Measurements from ENCODE around the gene XIRP2. TPM values are rescaled to one million over a fixed set of nuclear protein-coding genes. Genes with fewer than 3 reads are reported as not detected.

Gene XIRP2
- total RNA-seq, 1 donor from 2014 or later: 0.25 TPM

DNA sequence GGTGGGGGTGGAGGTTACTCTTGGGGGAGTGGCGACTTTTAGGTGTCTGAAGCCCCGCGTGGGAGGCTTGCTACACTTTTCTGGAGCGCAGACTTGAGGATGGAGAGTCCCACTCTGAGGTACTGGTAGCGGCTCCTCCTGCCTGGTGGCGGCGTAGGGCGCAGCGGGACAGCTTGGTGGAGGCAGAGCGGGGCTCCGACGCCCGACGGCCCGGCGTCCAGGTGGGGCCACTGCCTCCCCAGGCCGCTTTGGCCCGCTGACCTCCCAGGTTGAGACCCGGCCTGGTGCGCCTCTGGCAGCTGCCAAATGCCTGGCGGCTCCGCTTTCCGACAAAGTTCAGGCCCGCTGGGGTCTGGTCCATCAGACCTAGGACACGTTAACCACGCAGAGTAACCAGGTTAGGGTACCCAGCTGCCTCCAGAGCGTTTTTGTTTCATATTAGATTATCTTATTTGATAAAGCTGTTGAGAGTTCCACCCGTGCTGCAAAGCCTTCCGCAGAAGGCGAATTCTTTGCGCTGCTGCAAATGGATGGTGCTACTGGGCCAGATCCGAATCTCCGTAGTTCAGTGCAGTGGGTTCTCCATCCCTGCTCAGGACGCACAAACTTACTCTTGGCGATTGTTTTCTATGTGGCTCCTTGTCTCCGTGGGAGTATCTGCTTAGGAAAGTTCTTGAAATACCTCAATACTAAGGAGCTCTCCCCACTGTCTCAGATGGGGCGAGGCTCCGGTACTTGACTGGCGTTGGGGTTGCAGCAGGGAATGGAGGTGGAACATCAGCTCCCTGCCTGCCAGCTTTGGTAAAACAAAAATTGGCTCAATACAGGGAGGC lies 405.9 kb downstream of the XIRP2 start:
- Histone ChIP-seq H3K27me3 (ENCODE audit: insufficient read depth, low read length) (no peaks in the 10 kb centered on the region), H3K4me2 (ENCODE audit: low read length) (peak overlapping the region; percentile 90), H3K4me1 (ENCODE audit: insufficient read depth, low read length) (peaks cover 5% of the 10 kb centered on the region), H2AFZ (ENCODE audit: low read depth, low read length) (peak overlapping the region; percentile 66), H4K20me1 (ENCODE audit: insufficient read depth, low read length) (peaks cover 6% of the 10 kb centered on the region), H3K9ac (ENCODE audit: low read length) (peak overlapping the region; percentile 56), H3K36me3 (ENCODE audit: insufficient read depth, low read length) (no peaks in the 10 kb centered on the region), H3K27ac (ENCODE audit: low read depth, low read length) (no peak overlapping the region), H3K4me3 (ENCODE audit: insufficient read depth, low read depth, low read length) (peak overlapping the region; percentile 83), H3K79me2 (ENCODE audit: insufficient read depth, low read length) (no peaks in the 10 kb centered on the region), H3K9me3 (ENCODE audit: insufficient read depth, low read depth, low read length) (no peaks in the 10 kb centered on the region)
- H3K9me3 Mint-ChIP-seq (ENCODE audit: unreplicated experiment): no peaks in the 10 kb centered on the region
- H3K27me3 Mint-ChIP-seq (ENCODE audit: low read depth, unreplicated experiment): no peaks in the 10 kb centered on the region
- no peaks in the 10 kb centered on the region for H3K4me1 Mint-ChIP-seq (ENCODE audit: low read depth, unreplicated experiment)
- H3K36me3 Mint-ChIP-seq (ENCODE audit: low read depth, unreplicated experiment): no peaks in the 10 kb centered on the region
- DNase-seq (ENCODE audit: low read depth): peak; percentile 34
- peak overlapping the region; percentile 96 for H3K4me3 Mint-ChIP-seq (ENCODE audit: unreplicated experiment)
- FAIRE-seq: no peak
- TF ChIP-seq, protein P1, sequence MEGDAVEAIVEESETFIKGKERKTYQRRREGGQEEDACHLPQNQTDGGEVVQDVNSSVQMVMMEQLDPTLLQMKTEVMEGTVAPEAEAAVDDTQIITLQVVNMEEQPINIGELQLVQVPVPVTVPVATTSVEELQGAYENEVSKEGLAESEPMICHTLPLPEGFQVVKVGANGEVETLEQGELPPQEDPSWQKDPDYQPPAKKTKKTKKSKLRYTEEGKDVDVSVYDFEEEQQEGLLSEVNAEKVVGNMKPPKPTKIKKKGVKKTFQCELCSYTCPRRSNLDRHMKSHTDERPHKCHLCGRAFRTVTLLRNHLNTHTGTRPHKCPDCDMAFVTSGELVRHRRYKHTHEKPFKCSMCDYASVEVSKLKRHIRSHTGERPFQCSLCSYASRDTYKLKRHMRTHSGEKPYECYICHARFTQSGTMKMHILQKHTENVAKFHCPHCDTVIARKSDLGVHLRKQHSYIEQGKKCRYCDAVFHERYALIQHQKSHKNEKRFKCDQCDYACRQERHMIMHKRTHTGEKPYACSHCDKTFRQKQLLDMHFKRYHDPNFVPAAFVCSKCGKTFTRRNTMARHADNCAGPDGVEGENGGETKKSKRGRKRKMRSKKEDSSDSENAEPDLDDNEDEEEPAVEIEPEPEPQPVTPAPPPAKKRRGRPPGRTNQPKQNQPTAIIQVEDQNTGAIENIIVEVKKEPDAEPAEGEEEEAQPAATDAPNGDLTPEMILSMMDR (IDR thresholded peaks at IDR 0.05; ENCODE audit: insufficient read depth, low read depth, low read length): no peak
- no peak for TF ChIP-seq EZH2 (IDR thresholded peaks at IDR 0.05; ENCODE audit: insufficient read depth, low read length)
- H3K27ac Mint-ChIP-seq (ENCODE audit: unreplicated experiment): no peak overlapping the region

DNA sequence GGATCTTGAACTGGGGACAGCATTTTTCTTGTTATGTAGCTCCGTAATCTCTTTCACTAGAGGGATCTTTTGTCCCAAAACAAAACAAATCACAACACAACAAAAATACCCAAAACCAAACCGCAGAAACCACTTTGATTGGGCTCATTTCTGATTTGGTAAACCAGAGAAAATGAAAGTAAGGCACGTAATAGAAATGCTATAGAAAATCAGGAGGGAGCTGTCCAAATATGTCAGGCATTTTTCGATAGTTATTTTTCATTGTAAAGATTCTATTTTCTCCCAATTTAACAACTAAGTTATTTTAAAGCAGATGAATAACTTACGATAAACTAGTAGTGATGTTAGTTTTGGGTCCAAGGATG lies 406.5 kb downstream of the XIRP2 start:
- no peaks in the 10 kb centered on the region for H3K27me3 Mint-ChIP-seq (ENCODE audit: low read depth, unreplicated experiment)
- no peaks in the 10 kb centered on the region for H3K4me1 Mint-ChIP-seq (ENCODE audit: low read depth, unreplicated experiment)
- no peaks in the 10 kb centered on the region for H3K27me3 ChIP-seq (ENCODE audit: insufficient read depth, low read length)
- H2AFZ ChIP-seq (ENCODE audit: low read depth, low read length): peak overlapping the region; percentile 66
- no peaks in the 10 kb centered on the region for H3K9me3 ChIP-seq (ENCODE audit: insufficient read depth, low read depth, low read length)
- H3K4me1 ChIP-seq (ENCODE audit: insufficient read depth, low read length): peaks cover 5% of the 10 kb centered on the region
- no peak overlapping the region for H3K27ac ChIP-seq (ENCODE audit: low read depth, low read length)
- no peaks in the 10 kb centered on the region for H3K36me3 Mint-ChIP-seq (ENCODE audit: low read depth, unreplicated experiment)
- H3K4me3 Mint-ChIP-seq (ENCODE audit: unreplicated experiment): peak overlapping the region; percentile 96
- H3K36me3 ChIP-seq (ENCODE audit: insufficient read depth, low read length): no peaks in the 10 kb centered on the region
- H4K20me1 ChIP-seq (ENCODE audit: insufficient read depth, low read length): peaks cover 6% of the 10 kb centered on the region
- TF ChIP-seq, protein P1 (IDR thresholded peaks at IDR 0.05; ENCODE audit: insufficient read depth, low read depth, low read length): no peak
- no peak for TF ChIP-seq EZH2 (IDR thresholded peaks at IDR 0.05; ENCODE audit: insufficient read depth, low read length)
- FAIRE-seq (no peak), DNase-seq (ENCODE audit: low read depth) (no peak)
- peak overlapping the region; percentile 90 for H3K4me2 ChIP-seq (ENCODE audit: low read length)
- H3K79me2 ChIP-seq (ENCODE audit: insufficient read depth, low read length): no peaks in the 10 kb centered on the region
- H3K9ac ChIP-seq (ENCODE audit: low read length): peak overlapping the region; percentile 56
- peak overlapping the region; percentile 83 for H3K4me3 ChIP-seq (ENCODE audit: insufficient read depth, low read depth, low read length)
- no peaks in the 10 kb centered on the region for H3K9me3 Mint-ChIP-seq (ENCODE audit: unreplicated experiment)
- no peak overlapping the region for H3K27ac Mint-ChIP-seq (ENCODE audit: unreplicated experiment)

DNA sequence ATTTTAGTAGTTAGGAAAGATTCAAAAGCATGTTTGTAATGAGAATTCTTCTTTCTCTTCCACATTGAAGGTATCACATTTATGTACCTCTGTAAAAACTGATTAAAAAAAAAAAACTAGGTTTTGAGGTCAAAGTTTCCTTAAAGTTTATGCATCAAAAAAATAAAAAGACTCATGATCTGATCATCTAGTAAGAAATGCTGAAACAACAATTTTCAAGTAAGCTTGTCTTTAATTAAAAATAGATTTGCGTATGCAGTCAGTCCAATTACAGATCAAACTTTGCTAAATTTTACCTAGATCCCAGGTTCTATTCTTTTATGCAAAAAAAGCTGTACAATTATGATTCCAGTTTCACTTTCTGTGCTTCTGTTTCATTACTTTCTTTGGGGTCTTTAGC lies 409.0 kb downstream of the XIRP2 start:
- Histone ChIP-seq H3K79me2 (ENCODE audit: insufficient read depth, low read length) (no peaks in the 10 kb centered on the region), H3K4me3 (ENCODE audit: insufficient read depth, low read depth, low read length) (no peak overlapping the region), H3K27ac (ENCODE audit: low read depth, low read length) (no peak overlapping the region), H3K9ac (ENCODE audit: low read length) (no peak overlapping the region), H3K4me2 (ENCODE audit: low read length) (no peak overlapping the region), H3K27me3 (ENCODE audit: insufficient read depth, low read length) (no peaks in the 10 kb centered on the region), H3K36me3 (ENCODE audit: insufficient read depth, low read length) (no peaks in the 10 kb centered on the region), H3K9me3 (ENCODE audit: insufficient read depth, low read depth, low read length) (no peaks in the 10 kb centered on the region), H3K4me1 (ENCODE audit: insufficient read depth, low read length) (peaks cover 5% of the 10 kb centered on the region), H4K20me1 (ENCODE audit: insufficient read depth, low read length) (peaks cover 6% of the 10 kb centered on the region), H2AFZ (ENCODE audit: low read depth, low read length) (no peak overlapping the region)
- H3K4me3 Mint-ChIP-seq (ENCODE audit: unreplicated experiment): no peak overlapping the region
- TF ChIP-seq EZH2 (IDR thresholded peaks at IDR 0.05; ENCODE audit: insufficient read depth, low read length): no peak
- TF ChIP-seq, protein P1 (IDR thresholded peaks at IDR 0.05; ENCODE audit: insufficient read depth, low read depth, low read length): no peak
- no peaks in the 10 kb centered on the region for H3K9me3 Mint-ChIP-seq (ENCODE audit: unreplicated experiment)
- no peaks in the 10 kb centered on the region for H3K27me3 Mint-ChIP-seq (ENCODE audit: low read depth, unreplicated experiment)
- no peaks in the 10 kb centered on the region for H3K4me1 Mint-ChIP-seq (ENCODE audit: low read depth, unreplicated experiment)
- DNase-seq (ENCODE audit: low read depth): no peak
- H3K36me3 Mint-ChIP-seq (ENCODE audit: low read depth, unreplicated experiment): no peaks in the 10 kb centered on the region
- no peak for FAIRE-seq
- no peak overlapping the region for H3K27ac Mint-ChIP-seq (ENCODE audit: unreplicated experiment)
